Measurements from ENCODE around the gene TRIM17. TPM values are rescaled to one million over a fixed set of nuclear protein-coding genes. Genes with fewer than 3 reads are reported as not detected.

Gene TRIM17
- total and polyA plus RNA-seq, 9 of the 15 experiments (the other 6 are each of a cell fraction or from before 2014, with no cell fraction given), result not detected

DNA sequence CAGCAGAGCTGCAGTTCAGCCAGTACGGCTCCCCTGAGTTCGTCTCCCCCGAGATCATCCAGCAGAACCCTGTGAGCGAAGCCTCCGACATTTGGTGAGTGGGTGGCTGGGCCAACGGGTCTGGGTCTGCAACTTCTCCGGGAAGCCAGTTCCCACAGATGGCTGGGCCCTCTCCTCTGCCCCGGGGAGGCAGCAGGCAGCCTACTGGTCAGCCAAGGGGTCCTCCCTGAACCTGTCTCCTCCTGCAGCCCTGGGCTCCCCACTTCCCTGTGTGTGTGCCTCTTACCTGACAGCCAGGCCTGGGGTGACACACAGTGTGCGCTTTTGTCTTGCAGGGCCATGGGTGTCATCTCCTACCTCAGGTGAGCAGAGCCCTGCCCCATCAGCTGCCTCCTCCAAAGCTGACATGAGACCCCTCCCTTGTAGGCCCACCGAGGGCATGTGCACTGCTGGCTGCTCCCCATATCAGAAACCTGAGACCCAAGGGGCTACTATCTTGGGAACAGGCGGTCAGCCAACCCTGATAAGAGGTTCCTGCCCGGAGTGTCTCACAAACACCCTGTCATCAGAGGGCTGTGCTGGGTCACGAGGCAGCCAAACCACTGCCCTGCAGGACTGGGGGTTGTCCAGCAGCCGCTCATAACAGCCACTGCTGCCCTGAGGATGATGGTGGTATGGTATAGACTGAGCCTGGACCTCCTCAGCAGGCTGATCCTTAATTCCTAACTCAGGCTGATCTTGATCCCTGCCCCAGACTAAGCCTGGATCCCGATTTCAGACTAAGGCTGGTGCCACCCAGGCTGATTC is 47.7 kb downstream of the TRIM17 start (continued):
- TF ChIP-seq, protein P1, sequence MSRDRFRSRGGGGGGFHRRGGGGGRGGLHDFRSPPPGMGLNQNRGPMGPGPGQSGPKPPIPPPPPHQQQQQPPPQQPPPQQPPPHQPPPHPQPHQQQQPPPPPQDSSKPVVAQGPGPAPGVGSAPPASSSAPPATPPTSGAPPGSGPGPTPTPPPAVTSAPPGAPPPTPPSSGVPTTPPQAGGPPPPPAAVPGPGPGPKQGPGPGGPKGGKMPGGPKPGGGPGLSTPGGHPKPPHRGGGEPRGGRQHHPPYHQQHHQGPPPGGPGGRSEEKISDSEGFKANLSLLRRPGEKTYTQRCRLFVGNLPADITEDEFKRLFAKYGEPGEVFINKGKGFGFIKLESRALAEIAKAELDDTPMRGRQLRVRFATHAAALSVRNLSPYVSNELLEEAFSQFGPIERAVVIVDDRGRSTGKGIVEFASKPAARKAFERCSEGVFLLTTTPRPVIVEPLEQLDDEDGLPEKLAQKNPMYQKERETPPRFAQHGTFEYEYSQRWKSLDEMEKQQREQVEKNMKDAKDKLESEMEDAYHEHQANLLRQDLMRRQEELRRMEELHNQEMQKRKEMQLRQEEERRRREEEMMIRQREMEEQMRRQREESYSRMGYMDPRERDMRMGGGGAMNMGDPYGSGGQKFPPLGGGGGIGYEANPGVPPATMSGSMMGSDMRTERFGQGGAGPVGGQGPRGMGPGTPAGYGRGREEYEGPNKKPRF (IDR thresholded peaks at IDR 0.05; ENCODE audit: low read depth, low read length), result no peak
- TF ChIP-seq HSF4 (CRISPR knock-in tag; IDR thresholded peaks at IDR 0.05; ENCODE audit: borderline replicate concordance) (0 out of 2 replicates have a peak, but pooled peaks have one; percentile 11), TOE1 (IDR thresholded peaks at IDR 0.05; ENCODE audit: borderline replicate concordance) (peak; percentile 95), TOE1 (CRISPR knock-in tag; IDR thresholded peaks at IDR 0.05; ENCODE audit: borderline replicate concordance, low read depth) (no peak), COPS2 (conservative IDR thresholded peaks at IDR 0.05) (no peak), ZKSCAN1 (IDR thresholded peaks at IDR 0.05; ENCODE audit: low read depth, low read length) (peak; percentile 96), ZNF668 (CRISPR knock-in tag; IDR thresholded peaks at IDR 0.05) (no peak), YY1 (IDR thresholded peaks at IDR 0.05; ENCODE audit: borderline replicate concordance in 1 of 3, control insufficient read depth in 1 of 3, extremely low read depth in 1 of 3, insufficient read depth in 3 of 3, insufficient read length in 1 of 3, insufficient replicate concordance in 2 of 3, low read depth in 1 of 3, low read length in 2 of 3) (no peak), RHOXF2B (CRISPR knock-in tag; conservative IDR thresholded peaks at IDR 0.05) (no peak), ZNF217 (CRISPR knock-in tag; IDR thresholded peaks at IDR 0.05) (no peak), ELF2 (CRISPR knock-in tag; IDR thresholded peaks at IDR 0.05) (no peak), ZBTB8A (IDR thresholded peaks at IDR 0.05; ENCODE audit: partially characterized antibody) (no peak), STAT5B (CRISPR knock-in tag; IDR thresholded peaks at IDR 0.05) (no peak), RUNX1 (IDR thresholded peaks at IDR 0.05; ENCODE audit: low read depth) (no peak; the same call in 1 of the 2 replicates), SMARCA4 (IDR thresholded peaks at IDR 0.05) (peak; percentile 97), ZNF644 (tag; IDR thresholded peaks at IDR 0.05; ENCODE audit: low read depth) (peak; percentile 89), SAFB (IDR thresholded peaks at IDR 0.05; ENCODE audit: borderline replicate concordance, low read depth, low read length) (no peak)
- TF ChIP-seq, protein P2, sequence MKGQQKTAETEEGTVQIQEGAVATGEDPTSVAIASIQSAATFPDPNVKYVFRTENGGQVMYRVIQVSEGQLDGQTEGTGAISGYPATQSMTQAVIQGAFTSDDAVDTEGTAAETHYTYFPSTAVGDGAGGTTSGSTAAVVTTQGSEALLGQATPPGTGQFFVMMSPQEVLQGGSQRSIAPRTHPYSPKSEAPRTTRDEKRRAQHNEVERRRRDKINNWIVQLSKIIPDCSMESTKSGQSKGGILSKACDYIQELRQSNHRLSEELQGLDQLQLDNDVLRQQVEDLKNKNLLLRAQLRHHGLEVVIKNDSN (CRISPR knock-in tag; IDR thresholded peaks at IDR 0.05), result peak; percentile 91
- TF ChIP-seq, protein P3, sequence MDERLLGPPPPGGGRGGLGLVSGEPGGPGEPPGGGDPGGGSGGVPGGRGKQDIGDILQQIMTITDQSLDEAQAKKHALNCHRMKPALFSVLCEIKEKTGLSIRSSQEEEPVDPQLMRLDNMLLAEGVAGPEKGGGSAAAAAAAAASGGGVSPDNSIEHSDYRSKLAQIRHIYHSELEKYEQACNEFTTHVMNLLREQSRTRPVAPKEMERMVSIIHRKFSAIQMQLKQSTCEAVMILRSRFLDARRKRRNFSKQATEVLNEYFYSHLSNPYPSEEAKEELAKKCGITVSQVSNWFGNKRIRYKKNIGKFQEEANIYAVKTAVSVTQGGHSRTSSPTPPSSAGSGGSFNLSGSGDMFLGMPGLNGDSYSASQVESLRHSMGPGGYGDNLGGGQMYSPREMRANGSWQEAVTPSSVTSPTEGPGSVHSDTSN (CRISPR knock-in tag; IDR thresholded peaks at IDR 0.05; ENCODE audit: low read depth), result no peak
- TF ChIP-seq, protein P3 (tag; conservative IDR thresholded peaks at IDR 0.05; ENCODE audit: low read depth), result peak; percentile 63
- TF ChIP-seq, protein P4, sequence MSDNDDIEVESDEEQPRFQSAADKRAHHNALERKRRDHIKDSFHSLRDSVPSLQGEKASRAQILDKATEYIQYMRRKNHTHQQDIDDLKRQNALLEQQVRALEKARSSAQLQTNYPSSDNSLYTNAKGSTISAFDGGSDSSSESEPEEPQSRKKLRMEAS (CRISPR knock-in tag; IDR thresholded peaks at IDR 0.05), result peak; percentile 84; the same call in 1 of the 2 replicates
- TF ChIP-seq, protein P5, sequence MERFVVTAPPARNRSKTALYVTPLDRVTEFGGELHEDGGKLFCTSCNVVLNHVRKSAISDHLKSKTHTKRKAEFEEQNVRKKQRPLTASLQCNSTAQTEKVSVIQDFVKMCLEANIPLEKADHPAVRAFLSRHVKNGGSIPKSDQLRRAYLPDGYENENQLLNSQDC (CRISPR knock-in tag; IDR thresholded peaks at IDR 0.05), result no peak

All from K562 (cell line).